ENCODE results near the gene FBXW7. TPM values are rescaled to one million over a fixed set of nuclear protein-coding genes. Genes with fewer than 3 reads are reported as not detected.

The FBXW7 gene
- total RNA-seq, 1 donor from 2014 or later, result 56.7 TPM

GRCh38 chr4:152443859-152444258 lies 92.0 kb downstream of the FBXW7 start:
- no peak for TF ChIP-seq CTCF (IDR thresholded peaks at IDR 0.05; ENCODE audit: borderline replicate concordance)
- intact Hi-C loops (cut with micrococcal nuclease), result no loop called here
- no peak for DNase-seq
- H3K4me3 ChIP-seq, result no peak overlapping the region
- no peaks in the 10 kb centered on the region for H3K36me3 ChIP-seq
- H3K27me3 ChIP-seq (ENCODE audit: low read depth), result no peaks in the 10 kb centered on the region
- H3K4me1 ChIP-seq, result peaks cover 4% of the 10 kb centered on the region
- no peaks in the 10 kb centered on the region for H3K9me3 ChIP-seq (replicated peaks)
- no peak overlapping the region for H3K27ac ChIP-seq (replicated peaks)

GRCh38 chr4:152437561-152437960 lies 98.3 kb downstream of the FBXW7 start:
- no peak for TF ChIP-seq CTCF (IDR thresholded peaks at IDR 0.05; ENCODE audit: borderline replicate concordance)
- Histone ChIP-seq H3K27me3 (ENCODE audit: low read depth) (no peaks in the 10 kb centered on the region), H3K27ac (replicated peaks) (no peak overlapping the region), H3K4me1 (no peaks in the 10 kb centered on the region), H3K9me3 (replicated peaks) (no peaks in the 10 kb centered on the region), H3K4me3 (no peak overlapping the region), H3K36me3 (no peaks in the 10 kb centered on the region)
- intact Hi-C loops (cut with micrococcal nuclease), result no loop called here
- DNase-seq, result no peak

GRCh38 chr4:152436384-152436783 lies 99.5 kb downstream of the FBXW7 start:
- intact Hi-C loops (cut with micrococcal nuclease), result no loop called here
- Histone ChIP-seq H3K36me3 (no peaks in the 10 kb centered on the region), H3K9me3 (replicated peaks) (no peaks in the 10 kb centered on the region), H3K27ac (replicated peaks) (no peak overlapping the region), H3K4me1 (peaks cover 4% of the 10 kb centered on the region), H3K4me3 (no peak overlapping the region), H3K27me3 (ENCODE audit: low read depth) (no peaks in the 10 kb centered on the region)
- TF ChIP-seq CTCF (IDR thresholded peaks at IDR 0.05; ENCODE audit: borderline replicate concordance), result no peak
- DNase-seq, result no peak

- TF ChIP-seq CTCF (IDR thresholded peaks at IDR 0.05; ENCODE audit: borderline replicate concordance), result no peak
- no peak overlapping the region for H3K27ac ChIP-seq (replicated peaks)
- H3K4me3 ChIP-seq, result no peak overlapping the region
- H3K9me3 ChIP-seq (replicated peaks), result no peaks in the 10 kb centered on the region
- no peak for DNase-seq
- H3K36me3 ChIP-seq, result no peaks in the 10 kb centered on the region
- intact Hi-C loops (cut with micrococcal nuclease), result no loop called here
- H3K4me1 ChIP-seq, result peaks cover 9% of the 10 kb centered on the region
- no peaks in the 10 kb centered on the region for H3K27me3 ChIP-seq (ENCODE audit: low read depth)
These were observed 101.9 kb downstream of the FBXW7 start for GRCh38 chr4:152434011-152434410.

GRCh38 chr4:152431784-152432183 lies 104.1 kb downstream of the FBXW7 start:
- TF ChIP-seq CTCF (IDR thresholded peaks at IDR 0.05; ENCODE audit: borderline replicate concordance), result no peak
- intact Hi-C loops (cut with micrococcal nuclease), result no loop called here
- H3K9me3 ChIP-seq (replicated peaks), result no peaks in the 10 kb centered on the region
- no peaks in the 10 kb centered on the region for H3K27me3 ChIP-seq (ENCODE audit: low read depth)
- H3K27ac ChIP-seq (replicated peaks), result no peak overlapping the region
- H3K36me3 ChIP-seq, result peaks cover 7% of the 10 kb centered on the region
- no peak overlapping the region for H3K4me3 ChIP-seq
- DNase-seq, result no peak
- H3K4me1 ChIP-seq, result peaks cover 9% of the 10 kb centered on the region

- Histone ChIP-seq H3K9me3 (replicated peaks) (no peaks in the 10 kb centered on the region), H3K27ac (replicated peaks) (no peak overlapping the region), H3K36me3 (peaks cover 7% of the 10 kb centered on the region), H3K27me3 (ENCODE audit: low read depth) (no peaks in the 10 kb centered on the region), H3K4me1 (peaks cover 9% of the 10 kb centered on the region), H3K4me3 (no peak overlapping the region)
- intact Hi-C loops (cut with micrococcal nuclease), result no loop called here
- TF ChIP-seq CTCF (IDR thresholded peaks at IDR 0.05; ENCODE audit: borderline replicate concordance), result no peak
- DNase-seq, result no peak
These were observed 104.6 kb downstream of the FBXW7 start for GRCh38 chr4:152431291-152431690.
